ENCODE measurements around the gene ABCG1. TPM values are rescaled to one million over a fixed set of nuclear protein-coding genes. Genes with fewer than 3 reads are reported as not detected.

The ABCG1 gene
- total RNA-seq, 6 experiments from 2014 or later = 3.3 to 9.8 (median 4.8) TPM

- DNase-seq = no peak
- TF ChIP-seq, protein P1, sequence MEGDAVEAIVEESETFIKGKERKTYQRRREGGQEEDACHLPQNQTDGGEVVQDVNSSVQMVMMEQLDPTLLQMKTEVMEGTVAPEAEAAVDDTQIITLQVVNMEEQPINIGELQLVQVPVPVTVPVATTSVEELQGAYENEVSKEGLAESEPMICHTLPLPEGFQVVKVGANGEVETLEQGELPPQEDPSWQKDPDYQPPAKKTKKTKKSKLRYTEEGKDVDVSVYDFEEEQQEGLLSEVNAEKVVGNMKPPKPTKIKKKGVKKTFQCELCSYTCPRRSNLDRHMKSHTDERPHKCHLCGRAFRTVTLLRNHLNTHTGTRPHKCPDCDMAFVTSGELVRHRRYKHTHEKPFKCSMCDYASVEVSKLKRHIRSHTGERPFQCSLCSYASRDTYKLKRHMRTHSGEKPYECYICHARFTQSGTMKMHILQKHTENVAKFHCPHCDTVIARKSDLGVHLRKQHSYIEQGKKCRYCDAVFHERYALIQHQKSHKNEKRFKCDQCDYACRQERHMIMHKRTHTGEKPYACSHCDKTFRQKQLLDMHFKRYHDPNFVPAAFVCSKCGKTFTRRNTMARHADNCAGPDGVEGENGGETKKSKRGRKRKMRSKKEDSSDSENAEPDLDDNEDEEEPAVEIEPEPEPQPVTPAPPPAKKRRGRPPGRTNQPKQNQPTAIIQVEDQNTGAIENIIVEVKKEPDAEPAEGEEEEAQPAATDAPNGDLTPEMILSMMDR (IDR thresholded peaks at IDR 0.05) = no peak
- TF ChIP-seq POLR2A (IDR thresholded peaks at IDR 0.05) = no peak
- intact Hi-C loops (cut with DNase I) = no loop called here
- no peaks in the 10 kb centered on the region for H3K9me3 ChIP-seq
- H3K27me3 ChIP-seq = no peaks in the 10 kb centered on the region
- ATAC-seq = no peak
- no peak overlapping the region for H3K27ac ChIP-seq
- H3K36me3 ChIP-seq = no peaks in the 10 kb centered on the region
- H3K4me3 ChIP-seq = no peak overlapping the region
- 68% methylated on average over 12 of the region's 13 CpGs for WGBS (ENCODE audit: insufficient coverage, low coverage, low lambda C conversion rate, missing lambda C conversion rate)
- peaks cover 0 to 4% (median 0%) of the 10 kb centered on the region in 4 donors for H3K4me1 ChIP-seq
These were observed 66.8 kb downstream of the ABCG1 start for GRCh38 chr21:42285569-42286245.

GRCh38 chr21:42286416-42286815 is 67.5 kb downstream of the ABCG1 start:
- Histone ChIP-seq H3K4me3 (no peak overlapping the region), H3K36me3 (no peaks in the 10 kb centered on the region), H3K27ac (no peak overlapping the region), H3K9me3 (no peaks in the 10 kb centered on the region), H3K4me1 (no peaks in the 10 kb centered on the region), H3K27me3 (no peaks in the 10 kb centered on the region)
- WGBS (ENCODE audit: insufficient coverage, low coverage, low lambda C conversion rate, missing lambda C conversion rate) = 79% methylated on average over 12 of the region's 12 CpGs
- no peak for DNase-seq
- ATAC-seq = no peak
- TF ChIP-seq, protein P1 (IDR thresholded peaks at IDR 0.05) = no peak
- TF ChIP-seq POLR2A (IDR thresholded peaks at IDR 0.05) = no peak
- intact Hi-C loops (cut with DNase I) = no loop called here

- 73% methylated on average over 16 of the region's 36 CpGs for WGBS (ENCODE audit: insufficient coverage, low coverage, low lambda C conversion rate, missing lambda C conversion rate)
- no peak for TF ChIP-seq POLR2A (IDR thresholded peaks at IDR 0.05)
- TF ChIP-seq, protein P1 (IDR thresholded peaks at IDR 0.05) = no peak
- ATAC-seq (no peak), DNase-seq (no peak)
- no peaks in the 10 kb centered on the region for H3K36me3 ChIP-seq
- intact Hi-C loops (cut with DNase I) = no loop called here
- no peaks in the 10 kb centered on the region for H3K9me3 ChIP-seq
- H3K4me3 ChIP-seq = no peak overlapping the region
- H3K27me3 ChIP-seq = no peaks in the 10 kb centered on the region
- no peaks in the 10 kb centered on the region for H3K4me1 ChIP-seq
- H3K27ac ChIP-seq = no peak overlapping the region
These were observed 68.5 kb downstream of the ABCG1 start for GRCh38 chr21:42287193-42288083.

- no peaks in the 10 kb centered on the region for H3K4me1 ChIP-seq
- TF ChIP-seq POLR2A (IDR thresholded peaks at IDR 0.05) = no peak
- TF ChIP-seq, protein P1 (IDR thresholded peaks at IDR 0.05) = no peak
- no peak overlapping the region for H3K27ac ChIP-seq
- intact Hi-C loops (cut with DNase I) = no loop called here
- H3K36me3 ChIP-seq = no peaks in the 10 kb centered on the region
- ATAC-seq (no peak), DNase-seq (no peak)
- no peaks in the 10 kb centered on the region for H3K9me3 ChIP-seq
- 84% methylated on average over 4 of the region's 5 CpGs for WGBS (ENCODE audit: insufficient coverage, low coverage, low lambda C conversion rate, missing lambda C conversion rate)
- H3K4me3 ChIP-seq = no peak overlapping the region
- H3K27me3 ChIP-seq = no peaks in the 10 kb centered on the region
These were observed 70.0 kb downstream of the ABCG1 start for GRCh38 chr21:42288962-42289361.
